Embryonic facial prominence (tissue), 1 donor: ENCODE data around the gene NEK9.
"Not testable (repeated sequence)": the region's sequence is repeated elsewhere in the genome, so short reads cannot be mapped to it uniquely, and the experiment has no call there.

Experiments used
- DNase-seq: peaks from one replicate; pipeline ENCODE4 v3.0.0-alpha.2; 2016; ENCODE audit errors: extremely low spot score

The NEK9 gene

GRCh38 chr14:75107186-75107585, 19.7 kb downstream of the NEK9 start:
- no peak for DNase-seq

- DNase-seq: no peak
Observed at GRCh38 chr14:75101491-75101890, 25.4 kb downstream of the NEK9 start.

GRCh38 chr14:75098682-75099081, 28.2 kb downstream of the NEK9 start:
- no peak for DNase-seq

GRCh38 chr14:75098212-75098611, 28.6 kb downstream of the NEK9 start:
- DNase-seq: no peak

GRCh38 chr14:75096959-75097358, 29.9 kb downstream of the NEK9 start:
- no peak for DNase-seq

GRCh38 chr14:75095690-75096089, 31.2 kb downstream of the NEK9 start:
- no peak for DNase-seq

- DNase-seq: no peak
Observed at GRCh38 chr14:75094896-75095295, 32.0 kb downstream of the NEK9 start.

- no peak for DNase-seq
Observed at GRCh38 chr14:75092698-75093097, 34.1 kb downstream of the NEK9 start.

GRCh38 chr14:75091251-75091650, 35.6 kb downstream of the NEK9 start:
- no peak for DNase-seq

GRCh38 chr14:75090353-75090752, 36.5 kb downstream of the NEK9 start:
- no peak for DNase-seq

- no peak for DNase-seq
Observed at GRCh38 chr14:75088566-75089373, 38.1 kb downstream of the NEK9 start.

- no peak for DNase-seq
Observed at GRCh38 chr14:75088153-75088552, 38.7 kb downstream of the NEK9 start.

GRCh38 chr14:75084513-75084912, 42.3 kb downstream of the NEK9 start:
- DNase-seq: no peak

- DNase-seq: no peak
Observed at GRCh38 chr14:75083271-75083670, 43.6 kb downstream of the NEK9 start.

- no peak for DNase-seq
Observed at GRCh38 chr14:75081660-75082229, 45.1 kb downstream of the NEK9 start.

GRCh38 chr14:75079521-75079920, 47.3 kb downstream of the NEK9 start:
- DNase-seq: no peak

GRCh38 chr14:75077794-75078193, 49.1 kb downstream of the NEK9 start:
- no peak for DNase-seq

- no peak for DNase-seq
Observed at GRCh38 chr14:75070383-75070782, 56.5 kb downstream of the NEK9 start.

- DNase-seq: no peak
Observed at GRCh38 chr14:75069811-75070145, 57.1 kb downstream of the NEK9 start.

GRCh38 chr14:75069121-75069810, 57.6 kb downstream of the NEK9 start, which contains the start of gene ZC2HC1C:
TSS of gene ZC2HC1C (plus strand) at chr14:75069641. CDS start at chr14:75070574, 933 bp downstream.
- peak; percentile 64 for DNase-seq

- peak; percentile 76 for DNase-seq
Observed at GRCh38 chr14:75068294-75069120, 58.3 kb downstream of the NEK9 start.

- not testable (repeated sequence) for DNase-seq
Observed at GRCh38 chr14:75067765-75068164, 59.1 kb downstream of the NEK9 start.
